Activated CD4-positive, alpha-beta T cell treated with anti-CD3 and anti-CD28 coated beads, Interleukin-2, Interleukin-4, amounts not matched to agents 100 ng/mL and 50 ng/mL, durations not matched to agents 16 hours and 8 hours (primary cell): ENCODE measurements around the gene CELSR1.
"Not testable (repeated sequence)": the region's sequence is repeated elsewhere in the genome, so short reads cannot be mapped to it uniquely, and the experiment has no call there.

ENCODE experiments used
- DNase-seq: peaks from one replicate; pipeline ENCODE4 v3.0.0-alpha.2; 2020; ENCODE audit warnings: low spot score

The CELSR1 gene

GRCh38 chr22:46416891-46417580 is 120.4 kb downstream of the CELSR1 start:
- DNase-seq, result no peak

- no peak for DNase-seq
Measured at GRCh38 chr22:46416520-46416871, 120.9 kb downstream of the CELSR1 start.

- DNase-seq, result no peak
Measured at GRCh38 chr22:46415776-46416519, 121.5 kb downstream of the CELSR1 start.

- DNase-seq, result no peak
Measured at GRCh38 chr22:46414704-46415103, 122.7 kb downstream of the CELSR1 start.

- DNase-seq, result no peak
Measured at GRCh38 chr22:46413725-46414379, 123.6 kb downstream of the CELSR1 start.

- DNase-seq, result no peak
Measured at GRCh38 chr22:46411347-46411746, 126.1 kb downstream of the CELSR1 start.

- DNase-seq, result no peak
Measured at GRCh38 chr22:46410291-46410808, 127.1 kb downstream of the CELSR1 start.

GRCh38 chr22:46409631-46410210 is 127.7 kb downstream of the CELSR1 start:
- DNase-seq, result no peak

- no peak for DNase-seq
Measured at GRCh38 chr22:46408568-46409506, 128.6 kb downstream of the CELSR1 start.

GRCh38 chr22:46407748-46408147 is 129.7 kb downstream of the CELSR1 start:
- DNase-seq, result no peak

GRCh38 chr22:46406791-46407190 is 130.6 kb downstream of the CELSR1 start:
- DNase-seq, result no peak

- DNase-seq, result no peak
Measured at GRCh38 chr22:46406349-46406748, 131.1 kb downstream of the CELSR1 start.

- no peak for DNase-seq
Measured at GRCh38 chr22:46405901-46406300, 131.5 kb downstream of the CELSR1 start.

- DNase-seq, result not testable (repeated sequence)
Measured at GRCh38 chr22:46403880-46404279, 133.5 kb downstream of the CELSR1 start.

GRCh38 chr22:46402505-46402904 is 134.9 kb downstream of the CELSR1 start:
- no peak for DNase-seq

- no peak for DNase-seq
Measured at GRCh38 chr22:46401370-46401769, 136.1 kb downstream of the CELSR1 start.

- DNase-seq, result no peak
Measured at GRCh38 chr22:46399251-46400024, 138.0 kb downstream of the CELSR1 start.

GRCh38 chr22:46397951-46398350 is 139.5 kb downstream of the CELSR1 start:
- no peak for DNase-seq

- no peak for DNase-seq
Measured at GRCh38 chr22:46397514-46397913, 139.9 kb downstream of the CELSR1 start.

- DNase-seq, result not testable (repeated sequence)
Measured at GRCh38 chr22:46397049-46397448, 140.4 kb downstream of the CELSR1 start.

- DNase-seq, result no peak
Measured at GRCh38 chr22:46395145-46395544, 142.3 kb downstream of the CELSR1 start.
